CD4-positive, alpha-beta T cell treated with Interferon alpha-2 for 1 hour (primary cell): ENCODE data around the gene BTBD3.
A peak's percentile ranks its signal among the peaks of the same experiment; 100 is the strongest.

Experiments used
- DNase-seq, 2 donors: peaks; one replicate each; pipeline ENCODE4 v3.0.0-alpha.2; 2020 to 2022

BTBD3 gene

DNA sequence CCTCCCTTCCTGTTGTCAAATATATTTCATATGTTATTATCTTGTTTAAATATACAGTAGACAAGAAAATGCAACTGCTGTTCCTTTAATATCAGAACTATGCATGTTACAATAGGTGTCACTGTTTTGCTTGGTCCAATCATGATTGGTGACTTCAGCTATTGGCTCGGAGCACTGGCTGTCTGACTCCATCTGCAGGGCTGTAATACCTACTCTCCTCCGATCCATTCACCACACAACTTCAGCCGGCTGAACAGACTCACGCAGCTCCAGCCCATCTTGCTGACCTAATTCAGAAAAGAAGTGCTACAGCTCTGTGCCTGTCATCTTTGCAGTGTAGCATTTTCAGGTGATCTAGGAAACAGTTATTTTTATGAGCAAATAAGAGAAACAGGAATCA, at the start of gene BTBD3:
Gene BTBD3 (plus strand): TSS at position 231 of the 400 bp plus-strand sequence. CDS start 383 bp downstream, outside the sequence.
- no peak for DNase-seq

DNA sequence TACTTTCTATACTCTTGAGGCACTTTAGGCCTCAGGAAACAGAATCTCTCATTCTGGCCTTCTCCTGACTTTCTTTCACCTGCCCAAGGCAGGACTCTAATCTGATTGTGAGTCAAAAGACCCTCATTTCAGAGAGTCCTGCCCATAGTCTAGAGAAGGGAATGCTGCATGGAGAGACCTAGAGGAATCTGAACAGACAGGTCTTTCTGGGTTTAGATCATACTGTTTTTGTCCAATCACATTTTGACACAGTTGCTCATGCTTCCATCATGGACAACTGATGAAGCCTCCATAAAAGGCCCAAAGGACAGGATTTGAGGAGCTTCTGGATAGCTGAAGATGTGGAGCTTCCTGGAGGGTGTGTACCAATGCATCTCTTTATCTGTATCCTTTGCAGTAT, 48.1 kb upstream of the BTBD3 start:
- no peak for DNase-seq

DNA sequence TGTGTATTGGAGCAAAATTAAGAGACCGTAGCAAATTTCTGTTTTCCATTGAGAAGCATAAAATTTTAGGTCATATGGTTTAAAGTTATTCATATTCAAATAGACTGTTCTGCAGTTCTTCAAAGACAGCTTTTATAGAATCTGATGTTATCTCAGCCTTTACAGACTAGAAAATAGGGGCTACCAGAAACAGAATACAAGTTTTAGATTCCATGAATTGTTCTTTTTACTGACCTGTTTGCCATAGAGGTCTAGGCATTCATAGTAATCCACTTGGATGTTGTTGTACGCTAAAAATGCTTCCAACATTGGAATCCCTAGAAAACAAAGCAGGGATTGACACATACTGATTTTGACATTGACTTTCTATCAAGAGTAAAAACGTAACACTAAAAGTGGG, 47.3 kb upstream of the BTBD3 start:
- no peak for DNase-seq

DNA sequence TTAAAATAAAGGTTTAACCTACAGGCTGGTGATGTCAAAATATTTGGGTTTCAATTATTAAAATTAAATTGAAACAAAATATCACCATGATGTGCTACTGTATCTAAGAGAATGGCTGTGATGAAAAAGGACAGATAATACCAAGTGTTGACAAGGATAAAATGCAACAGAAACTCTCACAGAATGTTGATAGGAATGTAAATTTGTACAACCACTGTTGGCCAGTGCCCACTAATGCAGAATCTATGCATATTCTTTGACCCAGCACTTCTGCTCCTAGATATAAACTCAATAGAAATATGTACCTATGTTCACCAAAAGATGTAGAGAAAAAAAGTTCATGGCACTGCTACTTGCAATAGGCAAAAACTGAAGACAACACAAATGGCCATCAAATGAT, 41.1 kb upstream of the BTBD3 start:
- DNase-seq, result no peak

DNA sequence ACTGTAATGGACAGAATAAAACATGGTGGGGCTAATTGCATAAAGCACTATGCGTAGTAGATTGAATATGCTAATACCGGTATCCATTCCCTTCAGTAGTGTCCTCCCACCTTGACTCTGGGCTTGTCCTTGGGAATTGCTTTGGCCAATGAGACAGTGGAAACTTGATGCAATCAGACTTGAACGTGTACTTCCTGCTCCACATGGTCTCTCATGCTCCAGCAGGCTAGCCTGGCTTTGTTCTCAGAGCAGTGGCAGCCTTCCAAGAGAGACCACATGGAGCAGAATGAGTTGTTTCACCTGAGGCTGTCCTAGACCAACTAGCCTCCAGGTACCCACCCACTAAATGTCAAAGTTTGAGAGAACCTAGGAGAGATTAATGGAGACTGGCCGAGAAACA, 37.0 kb upstream of the BTBD3 start:
- no peak for DNase-seq

DNA sequence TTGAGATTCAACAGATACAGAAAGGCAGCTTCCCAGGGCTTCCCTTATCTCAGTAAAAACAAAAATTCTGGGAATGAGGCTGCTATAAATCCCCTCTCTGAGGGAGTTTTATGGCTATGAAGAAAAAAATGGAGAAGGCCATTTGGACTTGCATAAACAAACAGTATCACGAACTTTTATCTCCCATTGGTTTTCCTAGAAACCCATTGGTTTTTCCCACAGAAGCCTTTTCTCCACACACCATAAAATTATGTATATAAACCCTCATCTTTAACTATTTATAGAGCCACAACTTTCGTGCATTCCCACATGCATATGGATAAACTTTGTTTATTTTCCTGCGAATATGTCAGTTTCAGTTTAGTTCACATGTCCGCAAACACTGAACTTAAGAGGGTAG, 36.2 kb upstream of the BTBD3 start:
- no peak for DNase-seq

DNA sequence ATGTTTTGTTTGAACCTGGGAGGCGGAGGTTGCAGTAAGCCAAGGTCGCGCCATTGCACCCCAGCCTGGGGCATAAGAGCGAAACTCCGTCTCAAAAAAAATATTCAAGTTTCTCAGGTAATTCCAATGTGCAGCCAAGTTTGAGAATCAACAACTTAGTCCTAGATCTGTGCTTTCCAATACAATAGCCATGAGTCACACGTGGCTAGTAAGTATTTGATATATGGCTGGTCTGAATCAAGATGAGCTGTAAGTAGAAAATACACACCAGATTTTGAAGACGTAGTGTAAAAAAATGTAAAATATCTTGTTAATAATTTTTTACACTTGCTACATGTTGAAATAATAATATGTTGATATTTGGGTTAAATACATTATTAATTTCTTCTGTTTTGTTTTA, 35.0 kb upstream of the BTBD3 start:
- no peak for DNase-seq

DNA sequence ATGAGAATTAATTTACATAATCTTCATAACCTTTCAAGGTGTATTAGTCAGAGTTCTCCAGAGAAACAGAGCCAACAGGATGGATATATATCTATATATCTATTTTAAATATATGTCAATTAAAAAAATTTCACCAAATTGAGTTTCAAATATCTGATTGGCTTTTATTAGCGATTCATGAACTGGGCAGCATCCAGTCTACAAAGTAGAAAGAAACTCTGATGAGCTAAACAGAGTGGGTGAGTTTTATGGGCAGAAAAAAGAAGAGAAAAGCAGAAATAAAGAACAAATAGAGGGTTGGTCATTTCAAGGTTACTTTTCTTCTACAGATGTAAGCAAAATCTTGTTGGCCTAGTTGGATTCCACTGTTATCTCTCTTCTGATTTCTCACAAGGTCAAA, 29.0 kb upstream of the BTBD3 start:
- DNase-seq, result no peak

DNA sequence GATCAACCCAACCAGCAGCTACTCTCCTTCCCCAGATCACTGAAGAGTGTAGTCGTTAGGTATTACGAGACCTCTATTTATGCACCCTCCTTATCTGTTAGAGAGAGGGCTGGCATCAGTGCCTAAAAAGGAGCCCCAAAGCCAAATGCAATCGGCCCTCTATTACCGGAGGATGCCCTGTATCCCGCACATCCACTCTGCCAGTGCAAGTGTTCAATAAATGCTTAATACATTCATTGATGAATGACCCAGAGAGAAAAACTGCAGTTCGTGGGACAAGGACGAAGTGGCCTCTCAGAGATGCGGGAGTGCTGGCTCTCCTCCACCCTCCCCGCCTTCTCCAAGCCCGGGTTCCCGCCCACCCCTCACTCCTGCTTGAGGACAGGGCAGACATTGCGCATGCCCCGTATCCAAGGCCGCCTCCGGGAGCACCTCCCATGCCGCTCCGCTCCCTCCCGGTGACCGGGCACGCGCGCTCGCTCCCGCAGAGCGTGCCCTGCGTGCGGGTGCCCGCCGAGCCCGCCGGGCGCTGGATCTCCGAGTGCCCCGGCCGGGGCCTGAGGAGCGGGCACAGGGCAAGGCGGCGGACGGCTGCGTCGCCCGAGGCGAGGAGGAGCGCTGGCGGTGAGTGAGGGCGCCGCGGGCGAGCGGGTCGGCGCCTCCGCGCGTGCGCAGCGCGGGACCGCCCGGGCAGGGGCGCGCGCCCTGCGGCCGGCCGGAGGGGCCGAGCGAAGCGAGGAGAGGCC, 27.2 kb upstream of the BTBD3 start:
- peak; percentile 27 to 59 for DNase-seq

DNA sequence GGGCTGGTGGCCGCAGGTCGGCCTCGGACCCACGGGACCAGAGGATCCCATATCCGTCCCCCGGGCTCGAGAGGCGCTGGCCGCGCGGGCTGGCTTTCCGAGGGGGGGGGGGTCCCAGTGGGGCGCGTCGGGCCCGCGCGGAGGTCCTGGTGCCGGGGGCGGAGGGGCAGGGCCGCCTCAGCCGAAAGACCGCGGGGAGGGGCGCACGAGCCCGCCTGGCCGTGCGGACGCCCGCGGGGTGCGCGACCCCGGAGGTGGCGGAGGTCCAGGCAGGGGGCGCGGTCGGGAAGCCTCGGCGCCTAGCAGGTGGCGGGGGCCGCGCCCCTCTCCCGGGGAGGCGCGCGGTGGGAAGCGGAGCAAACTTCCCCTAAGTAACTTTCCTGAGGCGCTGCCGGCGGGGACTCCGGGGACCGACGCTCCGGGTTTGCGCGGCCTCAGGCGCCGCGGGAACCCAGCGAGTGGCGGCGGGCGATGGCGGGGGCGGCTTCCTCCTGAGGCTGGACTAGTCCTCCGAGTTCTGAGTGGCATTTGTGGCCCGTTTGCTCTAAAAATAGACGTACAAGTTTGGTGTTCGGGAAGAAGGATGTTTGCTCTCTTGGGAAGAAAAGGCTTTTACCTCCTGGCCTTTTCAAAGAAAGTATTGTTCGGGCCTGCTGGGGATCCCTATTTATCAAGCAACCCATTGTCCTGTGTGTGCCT, 26.5 kb upstream of the BTBD3 start:
- DNase-seq, result no peak

DNA sequence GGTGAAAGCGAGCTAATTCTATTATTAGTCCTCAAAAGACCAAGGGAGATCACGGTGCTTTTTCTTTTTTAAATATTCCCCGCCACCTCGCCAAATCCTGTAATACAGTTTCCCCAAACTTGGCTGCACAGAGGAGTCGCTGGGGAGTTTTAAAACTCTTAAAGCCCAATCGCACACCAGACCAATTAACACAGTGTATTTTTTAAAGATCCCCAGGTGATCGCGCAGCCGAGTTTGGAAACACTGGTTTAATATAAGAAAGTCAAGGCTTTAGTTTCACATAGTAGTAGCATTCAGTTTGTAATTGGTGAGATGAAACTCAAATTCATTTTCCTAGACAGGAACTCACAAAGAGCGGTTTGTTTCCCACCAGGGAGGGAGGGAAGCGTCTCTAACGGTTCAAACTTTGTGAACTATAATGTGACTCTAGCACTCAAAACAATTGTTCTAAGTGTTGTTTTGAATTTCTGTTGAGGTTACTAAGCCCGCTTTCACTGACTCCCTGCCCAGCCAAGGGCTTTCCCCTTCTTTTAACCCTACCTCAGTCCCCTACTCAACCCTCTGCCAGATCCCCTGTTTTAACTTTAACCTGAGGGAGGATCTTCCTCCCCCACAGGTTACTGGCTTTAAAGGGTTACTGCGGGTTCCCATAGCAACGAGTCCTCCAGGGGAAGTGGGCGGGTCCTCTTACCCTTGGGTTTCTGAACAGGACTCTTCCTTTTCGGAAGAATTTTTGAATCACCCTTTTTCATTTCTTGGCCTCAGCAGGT, 25.7 kb upstream of the BTBD3 start:
- peak; percentile 40 to 47 for DNase-seq

DNA sequence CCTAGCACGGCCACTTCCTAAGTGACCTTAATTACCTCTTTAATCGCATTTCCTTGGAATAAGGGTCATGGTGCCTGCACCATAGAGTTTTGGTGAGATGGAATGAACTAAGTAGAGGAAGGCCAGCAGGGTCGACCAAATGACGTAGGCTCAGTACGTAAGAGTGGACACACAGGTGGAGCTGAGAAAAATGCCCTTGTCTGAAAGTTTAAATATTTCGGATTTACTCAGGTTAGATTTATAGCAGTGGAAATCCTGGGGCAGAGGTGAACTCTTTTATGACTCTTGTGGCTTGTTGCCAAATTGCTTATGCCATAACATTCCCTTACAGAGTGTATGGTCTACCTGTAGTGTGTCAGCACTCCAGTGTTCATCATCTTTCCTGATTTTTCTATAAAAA, 23.6 kb upstream of the BTBD3 start:
- DNase-seq, result no peak

DNA sequence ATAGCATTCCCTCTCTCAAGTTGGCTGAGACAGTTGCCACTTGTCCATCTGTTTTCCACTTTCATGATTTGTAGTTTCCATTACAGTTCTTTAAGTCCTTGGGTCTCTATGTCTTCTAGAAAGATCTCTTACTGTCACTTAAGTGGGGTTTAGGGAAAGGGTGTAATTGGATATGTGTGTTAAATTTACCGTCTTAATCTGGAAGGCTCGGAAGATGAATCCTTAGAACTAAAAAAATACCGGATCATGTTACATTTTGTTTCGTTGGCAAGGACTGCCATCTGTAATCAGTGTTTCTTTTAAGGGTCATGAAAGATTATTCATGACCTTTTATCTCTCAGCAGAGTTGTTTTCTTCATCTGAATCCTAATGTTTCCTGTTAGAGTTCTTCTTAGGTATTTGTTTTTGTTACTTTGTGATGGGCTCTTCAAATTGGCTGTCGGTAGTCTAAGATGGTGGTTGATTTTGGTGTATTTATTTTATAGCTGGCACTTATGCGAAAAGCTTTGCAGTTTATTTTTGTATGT, 21.8 kb upstream of the BTBD3 start:
- no peak for DNase-seq

DNA sequence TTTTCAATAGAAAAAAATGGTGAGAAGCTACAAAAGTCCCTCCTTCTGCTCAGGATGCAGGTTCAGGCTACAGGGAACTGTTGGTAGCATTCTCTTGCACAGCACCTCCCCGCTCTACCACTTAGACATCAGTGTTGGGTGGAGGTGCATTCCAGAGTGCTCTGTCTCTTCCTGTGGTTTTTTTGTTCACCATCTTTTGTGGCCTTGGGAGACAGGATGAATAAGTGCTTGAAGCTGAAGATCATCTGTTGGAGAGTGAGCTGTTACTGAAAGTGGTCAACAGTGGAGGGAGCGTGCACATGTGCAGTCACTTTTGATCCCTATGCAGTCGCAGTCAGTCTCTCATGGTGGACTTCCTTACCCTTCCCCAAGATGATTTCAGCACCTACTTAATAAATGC, 16.6 kb upstream of the BTBD3 start:
- no peak for DNase-seq

DNA sequence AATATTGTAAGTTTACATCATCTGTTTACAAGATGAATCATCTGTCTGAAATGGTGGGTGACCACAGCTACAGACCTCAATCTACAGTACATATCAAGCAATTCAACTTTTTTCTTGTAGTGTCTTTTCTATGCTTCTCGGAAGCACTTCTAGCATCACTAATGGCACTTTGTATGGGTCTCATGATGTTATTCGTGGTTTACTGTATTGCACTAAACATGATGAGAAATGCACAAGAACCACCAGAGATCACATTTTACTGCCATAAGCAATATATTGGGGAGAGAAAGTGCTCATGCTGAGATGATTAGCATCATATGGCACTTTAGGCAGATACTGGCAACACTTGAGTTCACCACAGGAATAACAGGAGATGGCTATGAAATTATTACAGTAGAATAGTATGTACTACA, 15.4 kb upstream of the BTBD3 start:
- DNase-seq, result no peak

DNA sequence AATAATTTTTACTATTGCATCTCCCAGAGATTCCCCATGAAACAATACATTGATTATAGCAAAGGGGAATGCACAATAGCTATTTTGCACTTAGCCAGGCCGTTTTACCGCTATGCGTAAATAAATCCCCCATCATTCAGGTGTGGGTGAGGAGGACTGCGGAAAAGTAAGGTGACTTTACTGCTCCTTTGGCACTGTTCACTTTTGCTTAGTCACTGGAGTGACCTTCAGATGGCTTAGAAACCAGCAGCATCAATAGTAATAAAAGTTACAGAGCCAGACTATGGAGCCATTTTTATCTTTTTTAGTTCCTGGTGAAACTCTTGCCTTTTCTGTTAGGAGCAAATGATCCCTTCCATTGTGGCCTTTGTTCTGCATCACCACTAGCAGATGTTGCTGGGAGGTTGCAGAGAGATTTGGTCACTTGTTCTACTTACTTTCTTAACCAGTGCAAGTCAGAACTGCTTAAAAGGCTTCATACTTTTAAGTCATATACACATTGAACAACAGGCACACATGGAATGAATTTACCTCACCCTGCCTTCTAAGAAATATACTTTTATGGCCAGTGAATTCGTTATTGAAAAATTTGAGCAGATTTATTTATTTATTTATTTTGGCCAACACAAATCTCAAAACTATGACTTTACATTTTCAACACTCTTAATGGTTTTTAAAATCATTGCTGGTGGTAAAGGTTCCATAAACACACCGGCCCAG, 12.1 kb upstream of the BTBD3 start:
- no peak for DNase-seq

DNA sequence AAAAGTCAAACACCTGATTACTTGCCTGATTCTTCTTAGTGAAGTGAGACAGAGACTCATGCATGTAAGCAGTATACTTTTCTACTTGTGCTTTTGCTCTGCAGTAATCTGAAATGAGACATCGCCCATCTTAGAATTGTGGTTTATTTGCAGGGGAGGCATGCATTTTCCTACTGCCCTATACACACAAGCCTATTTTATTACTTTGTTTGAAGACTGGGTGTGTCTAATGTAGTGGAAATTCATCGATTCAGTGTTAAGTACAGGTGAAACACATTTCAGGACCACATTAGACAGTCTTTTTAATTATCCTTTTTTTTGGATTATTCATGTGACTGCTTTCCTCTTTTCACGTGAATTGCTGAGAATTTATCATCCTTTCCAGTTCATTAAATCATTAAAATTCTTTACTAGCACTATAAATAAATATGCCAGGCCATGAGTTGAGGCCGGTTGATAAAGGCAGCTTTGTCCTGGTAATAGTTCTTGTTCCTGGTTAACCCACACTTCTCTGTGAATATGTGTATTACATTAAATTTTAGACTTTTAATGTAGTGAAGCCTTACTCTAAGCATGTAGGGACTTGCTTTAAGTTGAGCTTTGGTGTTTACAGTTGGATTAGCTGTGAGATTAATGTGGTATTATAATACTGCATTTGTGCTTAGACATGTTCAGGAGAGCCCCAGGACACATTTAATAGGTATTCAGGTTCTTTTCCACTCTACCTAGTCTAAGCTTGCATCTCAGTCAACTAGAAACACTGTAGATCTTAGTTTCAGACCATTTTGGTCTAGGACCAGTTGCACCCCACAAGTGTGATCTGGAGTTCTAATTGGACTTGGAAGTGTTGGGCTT, 10.8 kb upstream of the BTBD3 start:
- no peak for DNase-seq

DNA sequence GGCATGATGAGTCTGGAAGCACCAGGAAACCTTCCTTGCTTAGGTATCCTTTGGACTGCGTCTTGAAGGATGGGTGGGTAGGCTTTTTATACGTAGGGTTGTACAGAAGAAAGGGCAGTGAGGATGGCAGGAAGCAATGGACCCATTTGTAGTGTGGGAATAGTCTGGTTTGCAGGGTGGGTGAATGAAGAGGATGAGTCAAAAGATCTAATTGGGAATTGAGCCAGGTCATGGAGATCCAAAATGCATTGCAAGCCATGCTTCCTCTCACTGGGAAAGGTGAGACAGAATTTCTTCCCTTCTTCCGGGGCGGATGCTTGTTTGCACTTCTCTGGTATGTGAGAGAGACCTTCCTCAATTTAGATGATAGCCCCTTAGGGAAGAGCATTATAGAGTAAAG, 10.1 kb upstream of the BTBD3 start:
- DNase-seq, result no peak

DNA sequence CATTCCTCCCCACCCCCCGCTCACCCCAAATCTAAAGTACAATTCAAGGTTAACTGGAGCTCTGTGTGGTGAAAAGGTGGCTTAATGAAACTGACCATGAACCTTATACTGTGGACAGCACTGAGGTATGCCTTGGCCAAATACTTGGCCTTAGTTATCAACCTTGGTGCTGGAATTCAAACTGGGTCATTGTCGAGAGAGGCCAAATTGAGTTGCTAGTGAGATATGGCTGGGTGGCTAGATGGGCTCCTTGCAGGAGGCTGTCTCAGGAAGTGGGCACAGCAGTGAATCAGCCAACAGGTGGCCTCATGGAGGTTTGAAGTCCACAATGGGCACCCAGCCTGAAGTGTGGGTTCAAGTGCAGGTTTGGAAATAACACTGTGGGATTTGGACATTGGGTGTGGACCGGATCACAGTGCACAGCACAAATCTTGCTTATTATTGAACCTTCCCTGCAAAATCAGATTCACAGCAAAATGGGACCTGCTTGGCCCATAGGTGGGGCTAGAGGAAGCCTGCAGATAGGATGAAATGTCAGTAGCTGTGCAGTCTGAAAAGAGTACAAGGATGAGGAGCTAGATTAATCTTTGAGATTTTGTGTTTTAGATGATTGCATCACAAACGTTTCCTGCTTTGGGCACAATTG, 5.6 kb upstream of the BTBD3 start:
- no peak for DNase-seq

DNA sequence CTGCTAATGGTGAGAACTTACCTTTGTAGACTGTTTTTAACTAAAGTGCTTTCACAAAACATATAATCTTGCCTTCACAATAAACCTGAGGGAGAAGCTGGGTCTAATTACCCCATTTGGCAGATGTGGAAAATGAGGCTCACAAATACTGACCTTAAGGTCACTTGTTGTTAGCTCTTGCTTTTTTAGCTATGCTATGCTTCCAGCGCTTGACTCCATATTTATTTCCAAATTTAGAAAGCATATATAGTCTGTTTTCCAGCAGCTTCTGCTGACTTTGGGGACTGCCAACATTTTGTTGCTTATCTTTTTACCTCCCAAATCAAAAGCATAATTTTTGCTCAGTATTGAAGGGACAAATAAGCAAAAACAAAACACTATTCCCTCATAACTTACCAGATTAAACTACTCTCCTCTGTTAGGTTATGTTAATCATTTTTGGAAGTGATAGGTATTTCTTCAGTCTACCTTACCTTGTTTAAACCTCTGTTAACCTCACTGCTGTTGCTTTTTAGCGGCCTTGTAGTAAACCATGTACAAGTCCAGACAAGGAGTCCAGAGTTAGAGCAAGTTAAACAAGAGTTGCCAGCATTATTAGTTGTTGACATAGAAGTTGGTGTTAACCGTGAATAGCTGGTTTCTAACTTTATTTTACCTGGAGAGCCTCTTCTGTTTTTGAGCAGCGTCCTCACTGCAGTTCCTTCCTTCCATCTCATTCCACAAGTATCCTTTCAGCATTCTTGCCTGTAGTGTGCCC, 4.9 kb upstream of the BTBD3 start:
- no peak for DNase-seq

DNA sequence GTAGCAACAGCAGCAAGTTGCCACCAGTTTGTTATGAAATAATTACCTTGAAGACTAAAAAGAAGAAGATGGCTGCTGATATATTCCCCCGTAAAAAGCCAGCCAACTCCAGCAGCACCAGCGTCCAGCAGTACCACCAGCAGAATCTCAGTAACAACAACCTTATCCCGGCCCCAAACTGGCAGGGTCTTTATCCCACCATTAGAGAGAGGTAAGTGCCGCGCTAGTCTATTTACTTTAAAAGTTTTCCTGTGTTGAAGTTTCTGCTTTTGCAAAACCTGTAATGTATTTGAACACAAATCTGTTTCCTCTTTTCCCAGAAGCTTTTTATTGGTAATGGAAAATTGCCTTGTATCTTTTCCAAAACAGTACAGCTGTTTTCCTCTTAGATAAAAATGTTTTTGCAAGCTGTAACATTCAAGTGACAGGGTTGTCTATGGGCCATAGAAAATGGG, 725 bp downstream of the BTBD3 start:
- no peak for DNase-seq
